Measurements from ENCODE around the gene COLGALT1.

COLGALT1 gene

GRCh38 chr19:17623224-17623935, 67.9 kb downstream of the COLGALT1 start:
- no peak for DNase-seq (ENCODE audit: low spot score)

DNA sequence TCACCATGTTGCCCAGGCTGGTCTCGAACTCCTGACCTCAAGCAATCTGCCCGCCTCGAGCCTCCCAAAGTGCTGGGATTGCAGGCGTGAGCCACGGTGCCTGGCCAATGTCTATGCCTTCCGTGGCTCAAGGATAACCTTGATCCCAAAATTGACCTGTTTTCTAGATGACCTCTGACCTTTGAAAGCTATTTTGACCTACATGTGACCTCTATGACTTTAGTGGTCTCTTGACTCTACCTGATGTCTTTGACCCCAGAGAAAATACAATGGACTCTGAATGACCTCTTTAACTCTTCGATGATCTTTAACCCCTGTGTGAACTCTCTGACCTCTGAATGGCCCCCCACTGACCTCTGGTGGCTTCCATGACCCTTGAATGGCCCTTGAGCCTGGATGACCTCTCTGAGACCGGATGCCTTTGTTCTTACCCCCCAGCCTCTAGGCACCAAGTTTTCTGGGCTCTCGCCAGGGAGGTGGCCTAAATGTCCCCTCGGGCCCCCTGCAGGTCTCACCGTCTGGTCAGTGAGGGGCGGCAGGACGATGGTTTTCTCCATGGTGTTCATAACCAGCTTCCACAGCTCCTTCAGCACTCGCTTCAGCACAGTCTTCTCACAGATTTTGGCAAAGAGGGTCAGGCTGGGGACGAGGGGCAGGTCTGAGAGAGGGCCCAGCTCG, 69.0 kb downstream of the COLGALT1 start:
- no peak for DNase-seq (ENCODE audit: low spot score)

GRCh38 chr19:17625043-17625442, 69.6 kb downstream of the COLGALT1 start:
- no peak for DNase-seq (ENCODE audit: low spot score)

DNA sequence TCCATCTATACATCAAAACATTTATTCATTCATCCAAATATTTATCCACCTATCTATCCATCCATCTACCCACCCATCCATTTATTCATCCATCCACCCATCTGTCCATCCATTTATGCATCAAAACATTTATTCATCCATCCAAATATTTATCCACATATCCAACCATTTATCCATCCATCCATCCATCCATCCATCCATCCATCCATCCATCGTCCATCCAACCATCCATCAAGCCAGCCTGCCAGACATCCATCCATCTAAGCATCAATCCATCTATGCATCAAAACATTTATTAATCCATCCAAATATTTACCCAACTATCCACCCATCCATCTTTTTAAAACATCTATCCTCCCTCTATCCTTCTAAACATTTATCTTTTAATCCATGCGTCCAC, 70.5 kb downstream of the COLGALT1 start:
- no peak for DNase-seq (ENCODE audit: low spot score)

DNA sequence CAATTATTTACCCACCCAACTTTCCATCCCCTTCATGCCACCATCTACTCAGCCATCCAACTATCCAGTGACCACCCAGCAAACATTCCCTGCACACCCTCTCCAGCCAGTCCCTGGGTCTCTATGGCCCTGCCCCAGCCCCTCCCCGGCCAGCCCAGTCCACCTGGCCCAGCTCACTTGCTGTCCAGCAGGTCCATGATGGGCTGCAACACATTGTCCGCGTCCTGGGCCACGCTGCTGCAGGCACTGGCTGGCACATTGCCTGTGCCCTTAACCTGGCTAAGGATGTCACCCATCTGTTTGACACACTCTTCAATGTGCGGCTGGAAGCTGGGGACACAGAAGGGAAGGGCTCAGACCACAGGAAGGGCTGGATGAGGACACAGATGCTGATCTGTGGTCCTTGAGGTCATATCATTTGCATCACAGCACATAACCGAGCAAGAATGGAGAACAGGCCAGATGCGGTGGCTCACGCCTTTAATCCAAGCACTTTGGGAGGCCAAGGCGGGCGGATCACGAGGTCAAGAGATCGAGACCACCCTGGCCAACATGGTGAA, 71.1 kb downstream of the COLGALT1 start:
- DNase-seq (ENCODE audit: low spot score) = no peak

DNA sequence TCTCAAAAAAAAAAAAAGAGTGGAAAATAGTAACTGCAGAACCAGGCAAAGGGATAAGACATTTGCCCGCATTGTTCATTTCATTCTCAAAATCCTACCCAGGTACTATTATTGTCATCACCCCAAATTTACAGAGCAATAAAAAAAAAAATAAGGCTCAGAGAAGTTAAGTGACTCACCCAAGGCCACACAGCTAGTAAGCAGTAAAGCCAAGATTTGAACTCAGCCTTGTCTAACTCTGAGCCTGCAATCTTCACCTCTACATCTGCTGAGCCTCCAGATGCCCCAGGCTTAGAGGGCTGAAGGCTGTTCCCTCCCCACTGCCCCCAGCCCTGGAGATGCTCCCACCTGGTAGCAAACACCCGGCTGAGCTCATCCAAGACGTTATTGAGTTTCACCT, 71.7 kb downstream of the COLGALT1 start:
- no peak for DNase-seq (ENCODE audit: low spot score)

- DNase-seq (ENCODE audit: low spot score) = no peak
Observed at GRCh38 chr19:17627921-17628320, 72.5 kb downstream of the COLGALT1 start.

DNA sequence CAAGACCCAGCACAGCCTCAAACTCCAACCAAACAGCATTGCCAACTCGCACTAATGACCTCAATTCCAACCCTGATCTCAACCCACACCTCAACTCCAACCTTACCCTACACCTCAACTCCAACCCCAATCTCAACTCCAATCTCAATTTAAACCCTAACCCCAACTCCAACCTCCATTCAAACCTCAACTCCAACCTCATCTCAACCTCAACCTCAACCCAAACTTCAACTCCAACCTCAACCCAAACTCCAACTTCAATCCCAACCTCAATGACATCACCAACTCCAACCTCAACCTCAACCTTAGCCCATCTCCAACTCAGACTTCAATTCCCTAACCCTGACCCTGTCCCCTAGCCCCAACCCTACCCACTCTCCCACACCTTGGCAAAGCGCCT, 74.3 kb downstream of the COLGALT1 start:
- DNase-seq (ENCODE audit: low spot score) = no peak

DNA sequence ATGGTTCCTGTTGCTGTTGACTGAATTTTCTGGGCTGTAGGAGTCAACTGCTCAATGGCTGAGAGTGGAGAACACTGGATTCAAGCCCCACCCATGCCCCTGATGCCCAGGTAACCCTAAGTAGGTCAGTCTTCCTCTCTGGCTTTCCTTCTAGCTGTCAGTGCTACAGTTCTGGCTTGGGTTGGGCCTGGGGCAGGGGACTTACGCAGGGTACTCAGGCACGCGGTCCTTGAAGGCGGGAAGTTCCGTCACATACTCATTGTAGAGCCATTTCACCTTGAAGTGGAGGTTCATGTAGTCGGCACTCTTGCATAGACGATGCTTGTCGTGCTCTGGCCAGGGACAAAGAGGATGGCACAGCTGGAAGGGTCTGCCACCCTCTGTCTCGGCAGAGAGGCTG, 77.1 kb downstream of the COLGALT1 start:
- no peak for DNase-seq (ENCODE audit: low spot score)

All from AG08395 (cell line).